Stimulated activated CD8-positive, alpha-beta memory T cell treated with anti-CD3 and anti-CD28 coated beads, Interleukin-4, amount 100 ng/mL, for 48 hours (primary cell): Measurements from ENCODE around the gene RHOT1.
"Not testable (repeated sequence)": the region's sequence is repeated elsewhere in the genome, so short reads cannot be mapped to it uniquely, and the experiment has no call there.

Experiments
- DNase-seq: peaks from one replicate; pipeline ENCODE4 v3.0.0-alpha.2; 2020

RHOT1 gene

DNA sequence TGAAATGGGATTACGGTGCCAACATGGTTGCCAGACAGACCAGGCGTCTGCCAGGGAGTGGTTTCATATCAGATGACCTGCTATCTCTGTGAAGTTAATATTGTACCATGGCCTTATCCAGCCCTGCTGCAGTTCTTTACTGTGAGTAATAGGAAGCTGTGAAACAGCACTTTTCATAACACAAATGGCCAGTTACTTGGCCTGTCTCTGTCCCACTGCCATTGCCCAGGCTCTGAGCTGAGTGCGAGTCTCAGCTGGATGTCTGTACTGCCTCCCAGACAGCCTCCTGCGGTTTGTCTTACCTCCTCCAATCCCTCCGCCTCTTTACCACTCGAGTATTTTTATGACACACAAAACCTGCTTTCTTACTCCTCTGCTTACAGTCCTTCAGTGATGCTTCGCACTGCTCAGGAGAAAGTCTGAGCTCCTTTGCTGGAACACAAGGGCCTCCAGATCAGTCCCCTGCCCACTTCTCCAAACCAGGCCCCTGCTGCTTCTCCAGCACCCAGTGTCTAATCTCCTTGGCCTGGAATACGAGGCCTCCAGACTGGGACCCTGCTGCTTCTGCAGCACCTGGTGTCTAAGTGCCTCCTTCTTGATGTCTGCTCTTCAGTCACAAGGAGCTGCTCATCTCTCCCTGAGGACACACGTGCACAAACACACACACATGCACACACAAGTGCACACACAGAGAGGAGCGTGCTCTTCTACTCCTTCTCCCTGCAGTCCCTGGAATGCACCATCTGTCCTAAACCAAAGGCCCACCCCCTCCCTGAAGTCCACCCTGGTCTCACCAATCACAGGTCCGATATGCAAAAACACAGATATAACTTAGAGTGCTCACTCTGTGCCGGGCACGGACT, 17.1 kb upstream of the RHOT1 start:
- DNase-seq, result no peak

GRCh38 chr17:32125848-32126153, 16.5 kb upstream of the RHOT1 start:
- DNase-seq, result no peak

- DNase-seq, result no peak
Measured at GRCh38 chr17:32126325-32126724, 16.0 kb upstream of the RHOT1 start.

GRCh38 chr17:32126746-32127145, 15.6 kb upstream of the RHOT1 start:
- DNase-seq, result no peak

DNA sequence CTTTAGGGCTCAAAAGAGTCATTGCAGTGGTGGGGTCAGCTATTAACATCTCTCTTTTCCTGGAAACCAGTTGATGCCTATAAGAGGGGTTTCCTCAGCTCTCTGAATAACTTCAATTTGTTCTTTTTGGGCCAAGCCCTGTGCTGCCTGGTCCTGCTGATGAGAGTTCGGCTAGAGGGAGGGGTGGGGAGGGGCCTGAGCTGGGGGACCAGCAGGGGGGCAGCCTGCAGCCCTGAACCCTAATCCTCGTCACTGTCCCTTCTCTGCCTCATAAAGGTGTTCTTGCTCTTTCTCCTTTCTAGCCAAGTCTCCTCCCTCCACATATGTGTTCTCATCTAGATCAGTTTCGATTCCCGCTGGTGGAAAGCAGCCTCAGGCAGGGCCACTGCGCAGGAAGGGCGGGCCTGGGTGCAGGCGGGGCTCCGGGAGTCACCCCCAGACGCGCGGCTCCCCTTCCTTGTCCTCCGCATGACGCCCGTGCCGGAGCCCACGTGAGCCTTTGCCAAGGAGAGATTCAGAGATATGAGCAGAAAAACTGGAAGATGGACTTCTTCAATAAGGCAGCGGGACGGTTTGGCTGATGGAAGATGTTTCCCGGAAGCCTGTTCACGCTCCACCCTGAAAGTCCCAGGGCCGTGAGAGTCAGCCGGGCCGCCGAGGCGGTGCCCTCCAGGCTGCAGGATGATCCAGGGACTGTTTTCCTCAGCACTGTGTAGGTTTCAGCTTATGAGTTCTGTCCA, 15.0 kb upstream of the RHOT1 start:
- peak; percentile 85 for DNase-seq

DNA sequence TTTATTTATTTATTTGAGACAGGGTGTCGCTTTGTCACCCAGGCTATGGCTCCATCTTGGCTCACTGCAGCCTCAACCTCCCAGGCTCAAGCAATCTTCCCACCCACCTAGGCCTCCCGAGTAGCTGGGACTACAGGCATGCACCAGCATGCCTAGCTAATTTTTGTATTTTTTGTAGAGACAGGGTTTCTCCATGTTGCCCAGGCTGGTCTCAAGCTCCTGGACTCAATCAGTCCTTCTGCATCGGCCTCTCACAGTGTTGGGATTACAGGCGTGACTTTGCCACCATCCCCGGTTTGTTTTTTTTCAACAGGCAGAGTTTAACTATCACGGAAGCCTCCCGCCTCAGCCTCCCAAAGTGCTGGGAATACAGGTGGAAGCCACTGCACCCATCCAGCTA, 13.8 kb upstream of the RHOT1 start:
- not testable (repeated sequence) for DNase-seq

DNA sequence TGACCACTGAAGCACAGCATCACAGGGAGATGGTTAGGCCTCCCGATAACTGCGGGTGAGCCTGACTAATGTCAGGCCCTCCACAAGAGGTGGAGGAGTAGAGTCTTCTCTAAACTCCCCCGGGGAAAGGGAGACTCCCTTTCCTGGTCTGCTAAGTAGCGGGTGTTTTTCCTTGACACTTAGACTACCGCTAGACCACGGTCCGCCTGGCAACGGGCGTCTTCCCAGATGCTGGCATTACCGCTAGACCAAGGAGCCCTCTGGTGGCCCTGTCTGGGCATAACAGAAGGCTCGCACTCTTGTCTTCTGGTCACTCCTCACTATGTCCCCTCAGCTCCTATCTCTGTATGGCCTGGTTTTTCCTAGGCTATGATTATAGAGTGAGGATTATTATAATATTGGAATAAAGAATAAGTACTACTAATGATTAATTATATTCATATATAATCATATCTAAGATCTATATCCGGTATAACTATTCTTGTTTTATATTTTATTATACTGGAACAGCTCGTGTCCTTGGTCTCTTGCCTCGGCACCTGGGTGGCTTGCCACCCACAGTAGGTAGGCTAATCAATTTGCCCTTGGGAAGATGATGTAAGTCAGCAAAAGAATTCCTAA, 6.7 kb upstream of the RHOT1 start:
- DNase-seq, result peak; percentile 51

DNA sequence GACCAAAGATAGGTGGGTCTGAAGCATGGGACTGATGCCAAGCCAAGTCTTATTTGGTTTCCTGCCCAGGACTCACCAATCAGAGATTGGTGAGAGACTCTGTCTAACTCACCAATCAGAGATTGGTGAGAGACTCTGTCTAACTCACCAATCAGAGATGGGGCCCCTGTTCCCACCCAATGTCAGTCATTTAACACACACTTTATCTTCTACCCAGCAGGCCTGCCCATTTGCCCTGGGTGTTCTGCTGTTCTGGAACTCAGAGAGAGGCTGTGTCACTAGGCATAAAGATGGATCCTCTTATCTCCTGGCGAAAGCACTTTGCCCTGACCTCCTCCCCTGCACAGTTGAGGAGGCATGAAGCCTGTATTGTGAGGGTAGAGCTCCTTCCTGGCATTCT, 5.4 kb upstream of the RHOT1 start:
- no peak for DNase-seq

GRCh38 chr17:32139504-32139903, 2.8 kb upstream of the RHOT1 start:
- not testable (repeated sequence) for DNase-seq

DNA sequence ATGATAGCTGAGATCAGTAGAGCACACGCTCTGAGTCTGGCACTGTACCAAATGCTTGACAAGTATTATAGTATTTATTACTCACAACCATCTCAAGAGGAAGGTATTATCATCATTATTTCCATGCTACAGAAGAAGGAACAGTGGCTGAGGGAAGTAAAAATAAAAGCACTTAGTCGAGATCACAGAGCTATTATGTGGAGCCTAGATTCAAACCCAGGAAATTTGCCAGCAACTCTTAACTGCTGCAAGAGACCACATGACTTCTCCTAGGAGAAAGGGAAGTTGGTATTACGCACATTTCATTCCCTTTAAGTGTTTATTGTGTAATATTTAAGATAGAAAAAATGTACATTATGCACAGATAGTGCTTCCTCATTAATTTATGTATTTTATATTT, 1.0 kb upstream of the RHOT1 start:
- no peak for DNase-seq

- no peak for DNase-seq
Measured at GRCh38 chr17:32141679-32142037, 644 bp upstream of the RHOT1 start.

DNA sequence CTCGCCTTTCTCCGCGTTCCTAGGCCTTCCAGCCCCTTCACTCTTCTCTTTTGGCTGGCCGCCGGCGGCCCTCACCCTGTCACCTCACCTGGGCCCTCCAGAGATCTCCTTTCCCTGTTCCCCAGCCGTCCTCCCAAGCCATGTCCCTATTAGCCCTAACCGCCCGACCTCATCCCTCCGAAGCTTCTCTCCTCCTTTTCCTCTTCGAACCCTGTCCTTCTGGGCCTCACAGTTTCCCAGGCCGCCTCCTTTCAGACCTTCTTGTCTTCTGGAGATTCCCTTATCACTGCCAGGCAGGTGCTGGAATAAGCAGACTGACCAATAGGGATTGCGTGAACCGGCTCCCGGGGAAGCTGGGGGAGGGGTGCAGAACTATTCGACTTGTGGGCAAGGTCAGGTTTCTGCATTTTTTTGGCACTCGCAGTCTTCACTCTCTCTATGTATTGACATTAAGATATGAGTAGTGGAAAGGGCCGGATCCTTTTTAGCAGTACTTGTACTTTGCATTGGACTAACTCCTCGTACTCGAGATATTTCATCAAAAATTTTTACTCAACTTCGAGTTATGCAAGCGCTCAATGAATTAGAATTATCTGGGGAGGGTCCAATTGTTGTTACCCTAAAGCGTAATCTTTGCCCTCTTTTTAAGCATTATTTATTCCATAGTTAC, 690 bp downstream of the RHOT1 start:
- peak; percentile 50 for DNase-seq

GRCh38 chr17:32143527-32143870, 1.2 kb downstream of the RHOT1 start:
- DNase-seq, result no peak

- DNase-seq, result not testable (repeated sequence)
Measured at GRCh38 chr17:32144442-32144841, 2.1 kb downstream of the RHOT1 start.

DNA sequence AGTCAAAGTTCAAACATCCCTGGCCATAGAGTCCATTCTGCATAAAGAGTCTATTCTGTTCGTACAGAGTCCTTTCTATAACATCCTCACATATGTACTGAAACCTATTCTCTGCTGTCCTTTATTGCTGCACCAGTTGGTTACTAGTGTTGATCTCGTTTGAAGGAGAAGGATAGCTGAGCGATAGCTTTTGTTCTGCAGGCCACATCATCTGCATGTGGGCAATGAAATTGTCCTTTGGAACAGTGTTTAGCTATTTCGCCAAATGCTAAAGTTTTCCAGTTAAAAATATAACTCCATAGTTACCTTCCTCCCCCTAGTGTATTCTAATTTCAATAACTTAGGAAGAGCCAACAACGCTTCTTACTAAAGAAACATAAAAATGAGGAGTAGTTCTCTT, 6.0 kb downstream of the RHOT1 start:
- no peak for DNase-seq

DNA sequence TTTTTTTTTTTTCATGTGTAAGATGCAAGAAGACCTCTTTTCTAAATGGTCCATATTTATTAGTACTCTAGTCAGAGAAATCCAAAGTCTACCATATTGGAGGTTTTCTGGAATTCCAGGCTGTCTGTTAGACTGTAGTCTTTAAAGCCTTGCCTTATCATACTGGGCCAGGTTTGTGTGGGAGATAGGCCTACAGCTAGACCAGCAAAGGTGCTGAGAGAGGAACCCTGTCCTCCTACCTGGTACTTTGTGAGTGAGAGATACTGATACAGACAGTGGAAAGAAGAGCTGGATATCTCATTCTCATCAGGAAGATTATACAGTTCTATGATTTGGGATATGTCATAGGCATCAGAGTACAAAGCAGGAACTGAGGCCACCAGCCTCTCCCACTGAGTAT, 8.1 kb downstream of the RHOT1 start:
- DNase-seq, result no peak

DNA sequence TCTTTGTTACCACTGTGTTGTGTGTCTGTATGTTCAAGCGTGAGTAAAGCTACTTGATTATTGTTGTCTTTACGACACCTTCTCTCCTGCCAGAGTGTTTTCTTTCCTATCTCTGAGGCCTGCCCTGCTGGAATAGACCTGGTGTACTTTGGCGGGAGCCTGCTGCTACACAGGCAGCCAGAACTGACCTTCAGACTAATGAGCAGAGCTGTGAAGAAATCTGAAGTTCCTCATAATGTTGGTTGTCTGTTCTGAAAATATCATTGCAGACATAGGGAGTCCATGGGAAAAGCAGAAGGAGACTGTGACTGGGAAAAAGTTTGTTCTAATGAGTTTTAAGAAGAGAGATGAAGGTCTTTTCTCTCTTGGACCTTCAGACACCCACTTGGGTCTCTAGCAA, 9.8 kb downstream of the RHOT1 start:
- no peak for DNase-seq

GRCh38 chr17:32155896-32156295, 13.6 kb downstream of the RHOT1 start:
- no peak for DNase-seq

- DNase-seq, result no peak
Measured at GRCh38 chr17:32156656-32157055, 14.4 kb downstream of the RHOT1 start.

GRCh38 chr17:32157225-32157624, 14.9 kb downstream of the RHOT1 start:
- no peak for DNase-seq

DNA sequence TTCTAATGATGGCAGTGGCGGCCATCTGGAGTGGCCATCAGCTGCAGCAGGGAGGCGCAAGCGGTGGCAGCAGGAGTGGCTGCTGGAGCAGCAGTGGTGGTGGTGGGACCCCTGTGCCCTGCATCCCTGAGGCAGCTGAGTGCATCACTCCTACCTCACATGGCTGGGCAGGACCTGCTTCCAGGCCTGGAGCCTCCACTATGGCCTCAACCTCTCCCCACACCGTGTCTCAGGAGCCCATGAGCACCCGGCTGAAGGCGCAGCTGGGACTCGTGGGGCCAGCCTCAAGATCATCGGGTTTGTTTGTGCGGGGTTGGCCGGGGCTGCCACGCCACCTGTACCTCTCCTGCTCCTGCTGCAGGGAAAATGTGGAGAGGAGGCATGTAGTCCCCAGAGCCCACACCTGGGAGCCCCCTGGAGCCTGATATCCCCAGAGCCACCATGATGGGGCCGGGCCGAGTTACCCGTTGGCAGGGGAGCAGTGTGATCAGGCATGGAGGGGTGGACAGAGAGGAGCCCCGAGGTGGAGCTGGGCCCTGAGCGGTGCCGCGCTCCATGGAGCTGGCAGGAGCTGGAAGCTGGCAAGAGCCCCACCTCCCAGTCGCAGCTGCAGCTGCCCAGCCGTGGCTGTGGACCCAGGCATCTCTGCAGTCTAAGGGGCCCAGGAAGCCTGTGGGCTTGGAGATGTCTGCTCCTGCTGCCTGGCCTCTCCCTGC, 16.7 kb downstream of the RHOT1 start:
- DNase-seq, result no peak

DNA sequence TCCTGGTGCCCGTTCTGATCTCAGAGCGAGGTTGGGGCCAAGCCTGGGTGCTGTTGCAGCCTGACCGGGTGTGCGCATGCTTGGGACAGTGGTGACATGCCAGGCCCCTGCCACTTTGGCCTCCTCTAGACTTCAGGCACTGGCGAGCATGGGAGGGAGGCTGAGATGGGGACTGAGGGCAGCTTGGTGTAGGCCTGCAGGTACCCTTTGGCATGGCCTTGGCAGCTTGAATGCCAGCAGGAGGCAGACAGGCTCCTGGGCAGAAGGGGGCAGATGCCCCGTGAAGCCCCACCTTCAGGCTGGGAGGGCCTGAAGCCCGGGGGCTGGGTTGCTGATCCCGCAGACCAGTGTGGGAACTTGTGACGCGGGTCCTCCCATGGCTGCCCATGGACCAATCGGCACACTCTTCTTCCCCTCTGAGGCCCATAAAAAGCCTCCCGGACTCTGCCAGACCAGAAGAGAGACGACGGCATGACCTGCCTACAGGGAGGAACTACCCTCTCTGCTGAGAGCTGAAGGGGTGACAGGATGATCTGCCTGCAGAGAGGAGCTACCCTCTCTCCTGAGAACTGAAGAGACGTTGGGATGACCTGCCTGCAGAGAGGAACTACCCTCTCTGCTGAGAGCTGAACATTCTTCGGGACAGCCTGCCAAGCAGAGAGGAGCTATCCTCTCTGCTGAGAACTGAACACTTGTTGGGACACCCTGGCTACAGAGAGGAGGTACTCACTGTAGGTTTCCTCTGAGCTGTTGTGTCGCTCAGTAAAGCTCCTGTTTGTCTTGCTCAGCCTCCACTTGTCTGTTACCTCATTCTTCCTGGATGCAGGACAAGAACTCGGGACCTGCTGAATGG, 17.5 kb downstream of the RHOT1 start:
- no peak for DNase-seq
